HG03432 (cell line): ENCODE results near the gene TBATA.

Experiments used
- ATAC-seq: cut with Tn5 transposase; IDR thresholded peaks from one replicate; pipeline ENCODE4 v1.9.1; 2021; ENCODE audit warnings: mild to moderate bottlenecking, moderate library complexity; ENCODE audit not compliant: unreplicated experiment

Gene TBATA

DNA sequence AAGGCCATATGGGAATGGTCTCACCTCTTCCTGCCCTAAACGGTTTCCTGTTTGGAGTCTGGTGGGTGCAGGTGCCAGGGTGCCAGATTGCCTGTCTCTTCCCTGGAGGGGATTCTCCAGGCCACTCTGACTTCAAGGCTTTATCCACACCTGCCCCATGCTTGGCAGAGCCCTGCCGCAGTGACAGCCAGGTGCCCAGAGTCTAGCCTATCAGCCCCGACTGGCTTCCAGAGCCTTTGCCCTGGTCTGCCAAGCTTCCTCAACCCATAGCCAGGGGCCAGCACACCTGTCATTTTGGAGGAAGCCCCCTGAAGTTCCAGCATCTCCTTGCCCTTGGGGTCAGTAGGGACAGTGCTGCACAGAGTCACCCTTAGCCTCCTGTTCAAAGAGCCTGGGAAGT lies 21.6 kb downstream of the TBATA start:
- no peak for ATAC-seq

DNA sequence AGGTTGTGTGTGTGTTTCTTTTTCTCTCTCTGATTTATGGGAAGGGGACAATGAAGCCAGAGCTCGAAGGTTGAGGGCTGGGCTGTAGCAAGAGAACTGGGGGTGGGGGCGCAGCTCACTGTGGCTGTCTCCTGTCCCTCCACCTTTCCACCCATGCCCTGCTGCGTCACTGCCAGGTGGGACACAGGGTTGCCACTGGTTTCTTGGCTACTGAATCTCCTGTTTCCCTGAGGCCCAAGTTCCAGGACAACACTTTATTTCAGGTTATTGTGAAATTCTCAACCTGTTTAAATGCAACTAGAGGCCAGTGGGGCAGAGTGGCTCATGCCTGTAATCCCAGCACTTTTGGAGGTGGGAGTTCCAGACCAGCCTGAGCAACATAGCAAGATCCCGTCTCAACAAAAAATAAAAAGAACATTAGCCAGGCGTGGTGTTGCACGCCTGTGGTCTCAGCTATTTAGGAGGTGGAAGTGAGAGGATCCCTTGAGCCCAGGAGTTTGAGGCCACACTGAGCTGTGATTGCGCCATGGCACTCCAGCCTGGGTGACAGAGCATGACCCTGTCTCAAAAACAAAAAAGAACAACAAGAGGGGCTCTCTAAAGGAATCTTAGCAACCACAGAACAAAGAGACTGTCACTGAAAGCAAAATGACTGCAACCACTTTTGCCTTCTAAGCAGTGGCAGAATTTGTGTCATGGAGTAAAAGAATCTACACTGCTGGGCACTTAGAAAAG lies 22.6 kb downstream of the TBATA start:
- no peak for ATAC-seq

DNA sequence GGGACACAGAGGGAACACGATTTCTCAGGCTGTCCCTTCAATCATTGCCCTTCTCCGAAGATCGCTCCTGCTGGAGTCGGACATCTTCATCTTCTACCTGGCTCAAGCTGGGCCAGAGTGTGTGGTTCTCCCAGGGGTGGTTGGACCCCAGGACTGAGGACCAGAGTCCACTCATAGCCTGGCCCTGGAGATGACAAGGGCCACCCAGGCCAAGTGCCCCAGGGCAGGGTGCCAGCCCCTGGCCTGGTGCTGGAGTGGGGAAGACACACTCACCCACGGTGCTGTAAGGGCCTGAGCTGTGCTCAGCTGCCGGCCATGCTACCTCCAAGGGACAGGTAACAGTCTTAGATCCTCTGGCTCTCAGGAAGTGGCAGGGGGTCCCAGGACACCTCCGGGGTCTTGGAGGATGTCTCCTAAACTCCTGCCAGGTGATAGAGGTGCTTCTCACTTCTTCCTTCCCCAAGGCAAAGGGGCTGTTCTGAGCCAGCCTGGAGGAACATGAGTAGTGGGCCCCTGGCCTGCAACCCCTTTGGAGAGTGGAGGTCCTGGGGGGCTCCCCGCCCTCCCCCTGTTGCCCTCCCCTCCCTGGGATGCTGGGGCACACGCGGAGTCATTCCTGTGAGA lies 23.3 kb downstream of the TBATA start:
- ATAC-seq = no peak

- ATAC-seq = no peak
Measured at GRCh38 chr10:70761031-70761601, 24.1 kb downstream of the TBATA start.

DNA sequence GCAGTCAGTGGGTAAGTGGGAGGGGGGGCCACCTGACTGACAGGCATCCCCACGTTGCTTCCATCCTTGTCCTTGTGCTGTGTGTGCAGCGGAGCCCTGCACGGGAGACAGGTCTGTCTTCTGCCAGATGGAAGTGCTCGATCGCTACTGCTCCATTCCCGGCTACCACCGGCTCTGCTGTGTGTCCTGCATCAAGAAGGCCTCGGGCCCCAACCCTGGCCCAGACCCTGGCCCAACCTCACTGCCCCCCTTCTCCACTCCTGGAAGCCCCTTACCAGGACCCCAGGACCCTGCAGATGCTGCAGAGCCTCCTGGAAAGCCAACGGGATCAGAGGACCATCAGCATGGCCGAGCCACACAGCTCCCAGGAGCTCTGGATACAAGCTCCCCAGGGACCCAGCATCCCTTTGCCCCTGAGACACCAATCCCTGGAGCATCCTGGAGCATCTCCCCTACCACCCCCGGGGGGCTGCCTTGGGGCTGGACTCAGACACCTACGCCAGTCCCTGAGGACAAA lies 24.8 kb downstream of the TBATA start:
- no peak for ATAC-seq

DNA sequence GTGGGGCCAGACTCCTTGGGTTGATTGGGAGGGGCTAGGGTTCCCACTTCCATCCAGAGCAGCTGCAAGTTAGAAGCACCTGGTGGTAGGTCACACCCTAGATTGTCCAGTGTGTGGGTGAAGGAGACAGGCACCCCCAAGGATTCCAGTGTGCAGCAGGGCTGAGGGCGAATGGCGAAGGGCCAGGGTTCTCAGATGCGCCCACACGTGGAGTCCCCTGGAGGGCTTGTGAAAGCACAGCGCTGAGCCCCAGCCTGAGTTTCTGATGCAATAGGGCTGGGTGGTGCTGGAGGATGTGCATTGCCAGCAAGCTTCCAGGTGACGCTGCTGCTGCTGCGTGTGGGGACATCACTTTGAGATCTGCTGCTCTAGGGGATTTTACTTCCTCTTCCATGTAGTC lies 25.4 kb downstream of the TBATA start:
- no peak for ATAC-seq

GRCh38 chr10:70758757-70759514 lies 26.2 kb downstream of the TBATA start:
- ATAC-seq = no peak

DNA sequence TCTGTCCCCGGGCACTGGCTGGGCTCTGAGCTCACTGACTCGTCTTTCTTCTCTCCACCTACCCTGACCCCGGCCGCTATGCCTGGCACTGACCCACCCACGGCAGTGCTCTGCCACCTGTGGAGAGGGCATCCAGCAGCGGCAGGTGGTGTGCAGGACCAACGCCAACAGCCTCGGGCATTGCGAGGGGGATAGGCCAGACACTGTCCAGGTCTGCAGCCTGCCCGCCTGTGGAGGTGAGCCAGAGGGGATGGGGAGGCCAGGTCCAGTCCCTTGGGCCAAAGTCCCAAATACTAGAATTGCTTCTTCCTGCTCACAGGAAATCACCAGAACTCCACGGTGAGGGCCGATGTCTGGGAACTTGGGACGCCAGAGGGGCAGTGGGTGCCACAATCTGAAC lies 27.3 kb downstream of the TBATA start:
- ATAC-seq = no peak

DNA sequence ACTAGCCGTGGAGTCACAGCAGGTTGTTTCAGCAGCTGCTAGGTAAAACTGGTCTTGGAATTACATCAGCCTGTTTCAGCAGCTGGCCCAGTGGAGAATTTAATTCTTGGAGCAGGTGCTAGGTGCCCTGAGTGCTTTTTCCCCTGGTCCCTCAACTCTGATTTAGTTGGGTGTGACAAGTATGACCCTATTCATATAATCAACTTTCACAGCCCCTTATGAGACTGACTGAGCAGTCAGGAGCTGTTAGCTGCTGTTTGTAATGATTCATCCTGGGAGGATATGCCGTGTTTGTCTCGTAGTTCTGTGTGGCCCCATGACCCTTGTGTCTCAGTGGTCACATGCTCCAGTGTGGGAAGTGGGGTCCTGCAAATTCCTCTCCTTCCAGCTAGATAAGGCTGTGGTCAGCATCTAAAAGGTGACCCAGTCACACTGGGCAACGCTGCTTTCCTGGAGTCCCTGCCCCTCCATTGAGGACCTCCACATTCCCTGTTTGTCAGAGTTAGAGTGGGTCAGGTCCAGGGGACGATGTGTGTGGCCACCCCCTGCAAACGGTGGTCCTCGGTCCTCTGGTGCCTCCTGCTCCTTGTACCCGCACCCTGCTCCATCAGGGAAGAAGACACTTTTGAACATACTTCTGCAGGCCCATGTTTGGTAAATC lies 28.3 kb downstream of the TBATA start:
- ATAC-seq = no peak

GRCh38 chr10:70753841-70754621 lies 31.1 kb downstream of the TBATA start:
- no peak for ATAC-seq

- no peak for ATAC-seq
Measured at GRCh38 chr10:70753026-70753663, 32.0 kb downstream of the TBATA start.

DNA sequence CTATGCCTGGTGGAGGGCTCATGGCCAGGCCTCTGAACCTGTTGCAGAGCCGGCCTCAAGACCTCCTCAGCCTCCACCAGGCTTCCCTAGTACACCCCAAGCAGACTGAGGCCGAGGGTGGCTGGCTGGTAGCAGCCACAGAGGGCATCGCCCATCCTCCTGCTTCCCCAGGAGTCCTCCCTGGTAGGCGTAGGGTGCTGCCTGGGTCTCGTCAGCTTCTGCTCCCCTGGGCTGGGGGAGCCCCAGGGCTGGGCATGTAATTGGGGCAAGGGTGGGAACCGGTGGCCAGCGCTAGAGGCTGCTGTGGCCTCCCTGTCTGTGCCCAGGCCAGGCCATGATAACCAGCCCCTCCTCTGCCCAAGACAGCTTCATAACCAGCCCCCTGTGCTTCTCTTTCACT lies 32.6 kb downstream of the TBATA start:
- ATAC-seq = no peak

- no peak for ATAC-seq
Measured at GRCh38 chr10:70751991-70752390, 33.2 kb downstream of the TBATA start.

GRCh38 chr10:70751356-70751755 lies 33.8 kb downstream of the TBATA start:
- no peak for ATAC-seq

- ATAC-seq = no peak
Measured at GRCh38 chr10:70750156-70750703, 34.9 kb downstream of the TBATA start.

DNA sequence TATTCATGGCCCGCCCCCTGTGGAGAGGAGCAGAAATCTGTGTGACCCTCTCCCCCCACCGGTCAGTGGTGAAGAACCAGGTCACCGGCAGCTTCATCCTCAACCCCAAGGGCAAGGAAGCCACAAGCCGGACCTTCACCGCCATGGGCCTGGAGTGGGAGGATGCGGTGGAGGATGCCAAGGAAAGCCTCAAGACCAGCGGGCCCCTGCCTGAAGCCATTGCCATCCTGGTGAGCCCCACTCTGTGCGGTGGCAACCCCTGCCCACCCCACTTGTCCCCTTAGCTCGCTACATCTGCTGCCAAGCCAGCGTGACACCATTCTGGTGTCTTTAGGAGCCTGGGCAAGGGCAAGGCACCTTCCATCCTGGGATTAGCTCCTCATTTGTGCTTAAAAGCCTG lies 35.4 kb downstream of the TBATA start:
- no peak for ATAC-seq

DNA sequence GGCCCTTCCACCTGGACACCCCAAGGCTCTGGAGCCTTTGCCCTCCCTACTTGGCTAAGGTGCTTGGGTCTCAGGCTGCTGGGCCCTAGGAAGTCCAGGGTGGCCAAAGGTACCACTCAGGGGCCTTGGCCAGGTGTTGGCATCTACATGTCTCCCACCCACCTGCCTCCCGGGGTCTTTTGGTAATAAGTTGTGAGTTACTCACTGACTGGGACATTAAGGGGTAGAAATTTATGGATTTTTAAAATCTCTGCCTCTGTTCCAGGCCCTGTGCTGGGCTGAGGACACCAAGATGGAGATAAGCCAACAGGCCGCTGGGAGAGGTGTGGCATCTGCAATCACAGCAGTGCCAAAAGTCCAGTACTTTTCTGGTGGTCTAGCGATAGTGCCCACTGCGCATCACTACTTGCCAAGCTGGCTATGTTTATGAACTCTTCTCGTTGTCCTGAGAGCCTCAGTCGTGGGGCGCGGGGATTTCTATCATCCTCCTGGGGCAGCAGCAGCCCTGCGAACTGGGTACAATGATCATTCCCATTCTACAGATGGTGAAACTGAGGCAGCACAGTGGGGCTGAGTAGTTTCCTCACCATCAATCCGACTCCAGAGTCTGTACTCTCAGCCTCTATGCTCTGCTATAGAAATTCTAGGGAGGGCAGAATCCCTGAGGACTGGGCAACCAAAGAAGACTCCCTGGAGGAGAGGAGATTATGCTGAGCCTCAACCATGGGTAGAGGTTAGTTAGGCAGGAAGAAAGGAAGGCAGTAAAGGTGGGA lies 36.2 kb downstream of the TBATA start:
- ATAC-seq = no peak

- ATAC-seq = no peak
Measured at GRCh38 chr10:70748305-70748704, 36.9 kb downstream of the TBATA start.
